NT2/D1 (cell line): ENCODE measurements around the gene ARHGEF4.

Experiments used
- SUZ12 ChIP-seq: IDR thresholded peaks from 2 replicates; pipeline ENCODE4 v1.6.1; 2011; ENCODE audit not compliant: insufficient read length, insufficient read depth; ENCODE audit errors: extremely low read depth
- YY1 ChIP-seq: IDR thresholded peaks from 2 replicates; pipeline ENCODE4 v1.6.1; 2011; ENCODE audit not compliant: insufficient read length, insufficient read depth
- ZNF274 ChIP-seq: IDR thresholded peaks from 2 replicates; pipeline ENCODE4 v1.6.1; 2011; ENCODE audit warnings: mild to moderate bottlenecking, low read depth, low read length

DNA sequence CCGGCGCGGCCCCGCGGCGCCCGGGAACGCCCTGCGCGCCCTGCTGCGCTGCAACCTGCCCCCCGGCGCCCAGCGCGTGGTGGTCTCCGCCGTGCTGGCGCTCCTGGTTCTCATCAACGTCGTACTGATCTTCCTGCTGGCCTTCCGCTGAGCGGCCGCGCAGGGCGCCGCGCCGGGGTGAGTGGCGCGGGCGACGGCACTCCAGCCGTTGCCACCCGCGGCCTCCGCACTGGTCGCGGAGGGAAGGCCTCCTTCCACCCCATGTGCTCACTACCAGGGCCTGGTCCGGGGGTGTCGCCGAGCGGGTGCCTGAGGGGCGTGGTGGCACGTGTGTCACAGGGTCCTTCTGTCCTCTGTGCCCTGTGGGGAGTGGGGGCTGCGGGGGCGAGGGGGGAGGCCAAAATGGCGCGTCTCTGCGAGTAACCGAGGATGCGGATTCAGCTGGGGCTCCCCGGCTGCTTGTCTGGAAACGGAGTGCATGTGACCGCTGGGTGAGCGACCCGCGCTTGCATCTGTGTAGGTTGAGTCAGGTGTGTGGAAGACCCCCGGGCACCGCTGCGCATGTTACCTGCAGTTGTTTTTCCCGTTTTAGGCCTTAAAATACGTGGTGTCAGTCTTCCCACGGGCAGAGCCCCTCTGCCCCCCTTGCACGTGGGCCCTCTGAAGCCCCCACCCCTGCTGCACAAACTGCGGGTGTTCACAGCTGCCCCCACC is 198.6 kb downstream of the ARHGEF4 start:
- TF ChIP-seq YY1 (no peak), SUZ12 (no peak), ZNF274 (no peak)
